HepG2 (cell line): ENCODE results near the gene PLSCR4. TPM values are rescaled to one million over a fixed set of nuclear protein-coding genes. Genes with fewer than 3 reads are reported as not detected.
"Not testable (repeated sequence)": the region's sequence is repeated elsewhere in the genome, so short reads cannot be mapped to it uniquely, and the experiment has no call there.

Source experiments
- ATAC-seq: fragments of 200-7000 bp; cut with Tn5 transposase; 3 replicates; pipeline ENCODE4 v1.9.1; 2020; ENCODE audit warnings: mild to moderate bottlenecking, moderate library complexity
- BruUV-seq: library from RNA; stranded (reverse); fragments of 400-500 nt; replicated peaks from 2 replicates; lab custom pipeline; 2021; lab: Mats Ljungman, UMichigan
- CTCF ChIA-PET: fragments of 300-600 bp; formaldehyde crosslinking; extraction: SDS; loops from one replicate; lab custom pipeline; 2021; ENCODE audit warnings: low total read pairs, inconsistent platforms, low intra/inter-chr PET ratio; lab: Yijun Ruan, JAX
- POLR2A ChIA-PET: fragments of 350-600 bp; sonication (Branson Sonifier 250); formaldehyde crosslinking; loops from one replicate; lab custom pipeline; 2020; ENCODE audit warnings: antibody characterized with exemption, inconsistent platforms; lab: Yijun Ruan, JAX
- DNase-seq: peaks from one replicate; pipeline ENCODE4 v3.0.0-alpha.2; 2015; ENCODE audit warnings: low spot score
- FAIRE-seq: peaks from 3 replicates; lab custom pipeline; 2011; peaks lifted over from hg19 to GRCh38; lab: Jason Lieb, UNC
- H2AFZ ChIP-seq: one replicate; pipeline ENCODE4 v1.6.1; 2011; ENCODE audit warnings: low read length, inconsistent platforms
- H3K27ac ChIP-seq: fragments of 300-600 bp; 3 replicates; pipeline ENCODE4 v1.8.0; 2011; ENCODE audit warnings: mixed run types, mild to moderate bottlenecking, mixed read lengths, low read length, inconsistent platforms; ENCODE audit not compliant: insufficient read depth; ENCODE audit errors: extremely low read length
- H3K27me3 ChIP-seq, 2 experiments: fragments of 200-600 bp in 1 of 2; 2 replicates in 1 of 2; 3 replicates in 1 of 2; pipeline versions ENCODE4 v1.6.0 to v1.8.0; 2011; ENCODE audit warnings: low read length in 2 of 2, mild to moderate bottlenecking in 2 of 2, moderate library complexity in 2 of 2, inconsistent platforms in 1 of 2; ENCODE audit not compliant: insufficient read depth in 2 of 2, control insufficient read depth in 1 of 2
- H3K36me3 ChIP-seq, 2 experiments: fragments of 200-600 bp in 1 of 2; replicated peaks in 1 of 2; 2 replicates in 1 of 2; 3 replicates in 1 of 2; pipeline versions ENCODE4 v1.5.1 to v1.8.0; 2011; ENCODE audit warnings: low read length in 2 of 2, inconsistent platforms in 1 of 2; ENCODE audit not compliant: insufficient read depth in 2 of 2, control insufficient read depth in 1 of 2
- H3K4me1 ChIP-seq: 2 replicates; pipeline ENCODE4 v1.5.1; 2012; ENCODE audit warnings: low read length, inconsistent platforms; ENCODE audit not compliant: insufficient read depth
- H3K4me2 ChIP-seq: 2 replicates; pipeline ENCODE4 v1.6.0; 2011; ENCODE audit warnings: low read depth, low read length, inconsistent platforms
- H3K4me3 ChIP-seq, 3 experiments: fragments of 200-600 bp in 1 of 3; sonication (generic), shearing (Covaris generic) in 1 of 3; replicated peaks in 1 of 3; 2 replicates each; pipeline ENCODE4 v1.5.1; 2011 to 2016; ENCODE audit warnings: low read length in 3 of 3, inconsistent platforms in 2 of 3, low read depth in 2 of 3, mild to moderate bottlenecking in 2 of 3, control low read depth in 1 of 3, mixed read lengths in 1 of 3; ENCODE audit not compliant: insufficient read depth in 1 of 3
- H3K79me2 ChIP-seq: one replicate; pipeline ENCODE4 v1.6.1; 2011; ENCODE audit warnings: low read length, inconsistent platforms; ENCODE audit not compliant: insufficient read depth
- H3K9ac ChIP-seq: 2 replicates; pipeline ENCODE4 v1.6.0; 2011; ENCODE audit warnings: mild to moderate bottlenecking, low read depth, low read length, inconsistent platforms; ENCODE audit not compliant: insufficient read depth
- H3K9me3 ChIP-seq: 2 replicates; pipeline ENCODE4 v1.5.1; 2012; ENCODE audit warnings: mild to moderate bottlenecking, low read length
- H4K20me1 ChIP-seq: 2 replicates; pipeline ENCODE4 v1.6.0; 2011; ENCODE audit warnings: inconsistent platforms, mild to moderate bottlenecking, low read length, moderate library complexity; ENCODE audit not compliant: insufficient read depth
- ETV5 ChIP-seq: IDR thresholded peaks from 2 replicates; pipeline ENCODE4 v1.6.1; 2018; ENCODE audit warnings: missing biosample characterization, missing genetic modification reagents, inconsistent platforms, borderline replicate concordance
- FOXA1 ChIP-seq, 2 experiments: fragments of 450-650 bp in 1 of 2; sonication (generic) in 1 of 2; formaldehyde crosslinking in 1 of 2; IDR thresholded peaks; 2 replicates each; pipeline versions ENCODE4 v1.4.0 to v1.6.1; 2016 to 2020; ENCODE audit warnings: missing genetic modification reagents in 1 of 2
- KLF11 ChIP-seq: IDR thresholded peaks from 2 replicates; pipeline ENCODE4 v1.6.1; 2016; ENCODE audit warnings: missing compliant biosample characterization
- KMT2A ChIP-seq: sonication (generic); formaldehyde crosslinking; IDR thresholded peaks from 2 replicates; pipeline ENCODE4 v1.4.0; 2020; ENCODE audit warnings: missing genetic modification reagents
- MAFG ChIP-seq: sonication (generic); formaldehyde crosslinking; IDR thresholded peaks from 2 replicates; pipeline ENCODE4 v1.5.1; 2020; ENCODE audit warnings: mild to moderate bottlenecking, missing genetic modification reagents
- MTF1 ChIP-seq: sonication (generic); formaldehyde crosslinking; IDR thresholded peaks from 2 replicates; pipeline ENCODE4 v1.5.0; 2020; ENCODE audit warnings: missing genetic modification reagents
- SIN3A ChIP-seq: IDR thresholded peaks from 2 replicates; pipeline ENCODE4 v1.6.1; 2011; ENCODE audit warnings: low read depth, mild to moderate bottlenecking, control low read depth, low read length, borderline replicate concordance
- SIN3B ChIP-seq: fragments of 150-350 bp; IDR thresholded peaks from 2 replicates; pipeline ENCODE4 v1.6.1; 2014; ENCODE audit warnings: low read length
- SIX1 ChIP-seq: sonication (generic); formaldehyde crosslinking; IDR thresholded peaks from 2 replicates; pipeline ENCODE4 v1.4.0; 2020; ENCODE audit warnings: missing genetic modification reagents, borderline replicate concordance
- ZNF556 ChIP-seq: sonication (generic); formaldehyde crosslinking; IDR thresholded peaks from 2 replicates; pipeline ENCODE4 v1.4.0; 2020; ENCODE audit warnings: mild to moderate bottlenecking, missing genetic modification reagents, borderline replicate concordance
- ZNF761 ChIP-seq: sonication (generic); formaldehyde crosslinking; conservative IDR thresholded peaks from 2 replicates; pipeline ENCODE4 v1.4.0; 2020; ENCODE audit warnings: mild to moderate bottlenecking, missing genetic modification reagents
- WGBS: methylation state at CpG from one replicate; pipeline ENCODE4 v1.1.6; 2017; ENCODE audit warnings: low lambda C conversion rate; 5-methylcytosine and 5-hydroxymethylcytosine counted together
- in situ Hi-C: cut with HindIII; loops from 2 replicates; pipeline ENCODE4 v1.10.0; 2017; ENCODE audit warnings: low pct_unique_long_range_greater_than_20kb; ENCODE audit not compliant: extremely low pct_ligation_motif_present
- intact Hi-C: fragments of 100-400 bp; cut with micrococcal nuclease; formaldehyde crosslinking; loops from one replicate; pipeline ENCODE4 v1.10.0; 2022; ENCODE audit not compliant: unreplicated experiment
- polyA plus RNA-seq, 8 experiments: library from polyadenylated mRNA; depleted of rRNA in 3 of 8; stranded (reverse) in 7 of 8; unstranded in 1 of 8; fragments of >200 nt; fragmentation: Illumina TruSeq in 4 of 8; extraction: Trizol in 4 of 8; gene quantifications; 2 replicates each; pipeline versions ENCODE4 v1.2.1 to v1.2.3, GENCODE V29; 2011 to 2016; ENCODE audit warnings: low read depth in 4 of 8, missing spikeins in 1 of 8, mixed read lengths in 1 of 8; ENCODE audit not compliant: insufficient read depth in 1 of 8
- total RNA-seq, 5 experiments: library from RNA; depleted of rRNA; stranded (reverse); fragments of >200 nt; fragmentation: Illumina TruSeq; extraction: Trizol; gene quantifications; 2 replicates each; pipeline ENCODE4 v1.2.3, GENCODE V29; 2016; ENCODE audit warnings: low read depth in 1 of 5
- TF ChIP-seq, protein P1 (sequence below): sonication (generic); formaldehyde crosslinking; IDR thresholded peaks from 2 replicates; pipeline ENCODE4 v1.8.1; 2023; ENCODE audit warnings: mild to moderate bottlenecking, moderate library complexity, missing genetic modification reagents
- TF ChIP-seq, protein P2 (sequence below): IDR thresholded peaks from 2 replicates; pipeline ENCODE4 v1.6.1; 2016; ENCODE audit warnings: control low read depth

Gene PLSCR4
- total and polyA plus RNA-seq, 2 of the 13 experiments (the other 11 are each of a cell fraction or from before 2014, with no cell fraction given), result 1.5 to 59.0 TPM

DNA sequence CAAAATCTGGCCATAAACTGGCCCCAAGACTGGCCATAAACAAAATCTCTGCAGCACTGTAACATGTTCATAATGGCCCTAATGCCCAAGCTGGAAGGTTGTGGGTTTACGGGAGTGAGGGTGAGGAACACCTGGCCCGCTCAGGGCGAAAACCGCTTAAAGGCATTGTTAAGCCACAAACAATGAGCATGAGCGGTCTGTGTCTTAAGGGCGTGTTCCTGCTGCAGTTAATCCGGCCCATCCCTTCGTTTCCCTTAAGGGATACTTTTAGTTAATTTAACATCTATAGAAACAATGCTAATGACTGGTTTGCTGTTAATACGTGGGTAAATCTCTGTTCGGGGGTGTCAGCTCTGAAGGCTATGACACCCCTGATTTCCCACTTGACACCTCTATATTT is 1.5 kb upstream of the PLSCR4 start:
- ATAC-seq, H4K20me1 ChIP-seq, H3K27ac ChIP-seq, DNase-seq, H3K79me2 ChIP-seq, POLR2A ChIA-PET, H3K27me3 ChIP-seq, H3K9me3 ChIP-seq, H3K4me1 ChIP-seq, CTCF ChIA-PET: not testable (repeated sequence)
- TF ChIP-seq ZNF761 (CRISPR knock-in tag), result peak; percentile 99
- TF ChIP-seq, all 625 proteins: peak for 1; not testable (repeated sequence) for 624
- FAIRE-seq, H3K4me2 ChIP-seq, in situ Hi-C loops, BruUV-seq, H3K36me3 ChIP-seq, intact Hi-C loops, H2AFZ ChIP-seq, H3K9ac ChIP-seq, H3K4me3 ChIP-seq: not testable (repeated sequence)
- WGBS, result 77% methylated on average over 10 of the region's 10 CpGs

DNA sequence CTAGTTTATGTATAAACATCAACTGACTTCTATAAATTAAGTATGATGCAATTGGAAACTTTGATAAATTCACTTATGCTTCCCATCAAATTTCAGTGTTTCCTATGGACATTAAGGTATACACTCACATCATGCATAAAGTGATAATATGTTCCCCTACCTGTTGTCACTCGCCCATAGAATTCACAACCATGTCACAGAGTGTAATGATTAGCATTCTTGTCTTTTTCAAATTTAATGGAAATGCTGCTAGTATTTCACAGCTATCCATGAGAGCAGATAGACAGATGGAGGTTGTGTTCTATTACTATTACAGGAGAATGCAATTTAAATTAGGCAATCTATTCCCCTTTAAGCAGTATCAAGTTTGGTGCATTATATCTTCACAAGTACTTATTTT is 984 bp downstream of the PLSCR4 start:
- in situ Hi-C loops, result no loop called here
- no peak for ATAC-seq
- intact Hi-C loops, result no loop called here
- WGBS, result 59% methylated on average over 1 of the region's 1 CpG
- no peaks in the 10 kb centered on the region for H4K20me1 ChIP-seq
- no peak for TF ChIP-seq SIN3A
- no peak for TF ChIP-seq FOXA1 (IDR thresholded peaks at IDR 0.05)
- no peak for TF ChIP-seq FOXA1 (CRISPR knock-in tag; IDR thresholded peaks at IDR 0.05)
- TF ChIP-seq MAFG (CRISPR knock-in tag), result no peak
- TF ChIP-seq ETV5 (CRISPR knock-in tag), result no peak
- TF ChIP-seq, protein P1, sequence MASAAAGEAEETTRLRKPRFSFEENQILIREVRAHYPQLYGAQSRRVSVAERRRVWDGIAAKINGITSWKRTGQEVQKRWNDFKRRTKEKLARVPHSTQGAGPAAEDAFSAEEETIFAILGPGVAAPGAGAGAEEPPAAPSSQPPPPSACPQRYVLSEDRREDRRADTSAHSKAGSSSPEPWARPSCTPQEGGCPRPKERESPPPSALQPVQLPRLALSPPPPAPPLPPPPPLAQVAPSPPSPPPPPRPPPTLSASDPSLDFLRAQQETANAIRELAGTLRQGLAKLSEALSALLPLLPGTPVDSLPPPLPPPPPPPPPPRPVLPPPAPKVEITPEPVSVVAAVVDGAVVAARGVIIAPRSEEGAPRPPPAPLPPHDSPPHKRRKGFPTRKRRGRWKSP (CRISPR knock-in tag), result no peak
- TF ChIP-seq, protein P2, sequence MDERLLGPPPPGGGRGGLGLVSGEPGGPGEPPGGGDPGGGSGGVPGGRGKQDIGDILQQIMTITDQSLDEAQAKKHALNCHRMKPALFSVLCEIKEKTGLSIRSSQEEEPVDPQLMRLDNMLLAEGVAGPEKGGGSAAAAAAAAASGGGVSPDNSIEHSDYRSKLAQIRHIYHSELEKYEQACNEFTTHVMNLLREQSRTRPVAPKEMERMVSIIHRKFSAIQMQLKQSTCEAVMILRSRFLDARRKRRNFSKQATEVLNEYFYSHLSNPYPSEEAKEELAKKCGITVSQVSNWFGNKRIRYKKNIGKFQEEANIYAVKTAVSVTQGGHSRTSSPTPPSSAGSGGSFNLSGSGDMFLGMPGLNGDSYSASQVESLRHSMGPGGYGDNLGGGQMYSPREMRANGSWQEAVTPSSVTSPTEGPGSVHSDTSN (CRISPR knock-in tag), result no peak
- TF ChIP-seq KLF11 (CRISPR knock-in tag), result no peak
- no peak for TF ChIP-seq SIX1 (CRISPR knock-in tag)
- TF ChIP-seq SIN3B, result no peak
- no peak for TF ChIP-seq KMT2A (CRISPR knock-in tag)
- no peak for TF ChIP-seq ZNF556
- no peak for TF ChIP-seq MTF1 (CRISPR knock-in tag)
- TF ChIP-seq, all 625 proteins: peak for 0
- no TSS peak for BruUV-seq
- Histone ChIP-seq H3K4me2 (peak overlapping the region; percentile 88), H2AFZ (no peak overlapping the region), H3K79me2 (no peaks in the 10 kb centered on the region), H3K36me3 (no peaks in the 10 kb centered on the region), H3K4me3 (peak overlapping the region in 2 of 3 experiments; percentile 61 to 80; a peak in 1 of 6 replicates), H3K4me1 (no peaks in the 10 kb centered on the region), H3K27me3 (0 out of 5 replicates have a peak, but pooled peaks cover 0 to 8% of the 10 kb centered on the region in 2 experiments), H3K27ac (no peak overlapping the region), H3K9ac (no peak overlapping the region), H3K9me3 (no peaks in the 10 kb centered on the region)
- CTCF ChIA-PET, result no interaction called here
- FAIRE-seq (no peak), DNase-seq (no peak)
- POLR2A ChIA-PET, result no interaction called here
